ENCODE results near the gene CYP4B1.
"Not testable (repeated sequence)": the region's sequence is repeated elsewhere in the genome, so short reads cannot be mapped to it uniquely, and the experiment has no call there.

The CYP4B1 gene

GRCh38 chr1:46830665-46831322 is 31.9 kb downstream of the CYP4B1 start:
- DNase-seq (ENCODE audit: extremely low read depth, insufficient read length): no peak
- Histone ChIP-seq H3K27me3 (replicated peaks; ENCODE audit: control insufficient read depth, insufficient read depth, low read length) (no peaks in the 10 kb centered on the region; the same call in 1 of the 2 replicates), H3K36me3 (ENCODE audit: control insufficient read depth, insufficient read depth, low read length) (no peaks in the 10 kb centered on the region), H3K4me3 (replicated peaks; ENCODE audit: low read depth, low read length) (no peak overlapping the region)
- TF ChIP-seq CTCF (IDR thresholded peaks at IDR 0.05; ENCODE audit: insufficient read depth, low read length, poor library complexity, severe bottlenecking): no peak

- H3K36me3 ChIP-seq (ENCODE audit: control insufficient read depth, insufficient read depth, low read length); DNase-seq (ENCODE audit: extremely low read depth, insufficient read length); H3K27me3 ChIP-seq (replicated peaks; ENCODE audit: control insufficient read depth, insufficient read depth, low read length); H3K4me3 ChIP-seq (replicated peaks; ENCODE audit: low read depth, low read length): not testable (repeated sequence)
These were observed 36.6 kb downstream of the CYP4B1 start for GRCh38 chr1:46835469-46835868.

GRCh38 chr1:46846386-46846785 is 47.5 kb downstream of the CYP4B1 start:
- H3K36me3 ChIP-seq (ENCODE audit: control insufficient read depth, insufficient read depth, low read length); H3K27me3 ChIP-seq (replicated peaks; ENCODE audit: control insufficient read depth, insufficient read depth, low read length); H3K4me3 ChIP-seq (replicated peaks; ENCODE audit: low read depth, low read length); DNase-seq (ENCODE audit: extremely low read depth, insufficient read length): not testable (repeated sequence)

DNA sequence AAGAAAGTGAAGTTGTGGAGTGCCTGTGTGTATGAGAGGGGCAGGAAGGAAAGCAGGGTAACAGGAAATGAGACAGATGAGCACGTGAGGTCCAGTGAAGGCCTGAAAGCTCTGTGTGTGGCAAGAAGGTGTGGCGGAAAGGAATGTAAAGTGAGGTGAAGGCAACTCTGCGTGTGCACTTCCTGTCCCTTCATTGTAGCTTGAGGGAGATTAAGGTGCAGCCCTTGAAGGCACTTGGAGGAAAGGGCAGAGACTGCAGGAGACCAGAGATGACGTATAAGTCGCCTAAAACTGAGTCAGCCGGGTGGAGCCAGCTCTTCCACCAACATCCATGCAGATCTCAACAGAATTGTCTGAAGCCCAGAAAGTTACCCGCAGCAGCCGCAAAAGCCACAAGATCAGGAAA is 58.8 kb downstream of the CYP4B1 start:
- not testable (repeated sequence) for H3K36me3 ChIP-seq (ENCODE audit: control insufficient read depth, insufficient read depth, low read length); H3K27me3 ChIP-seq (replicated peaks; ENCODE audit: control insufficient read depth, insufficient read depth, low read length); H3K4me3 ChIP-seq (replicated peaks; ENCODE audit: low read depth, low read length); DNase-seq (ENCODE audit: extremely low read depth, insufficient read length)

DNA sequence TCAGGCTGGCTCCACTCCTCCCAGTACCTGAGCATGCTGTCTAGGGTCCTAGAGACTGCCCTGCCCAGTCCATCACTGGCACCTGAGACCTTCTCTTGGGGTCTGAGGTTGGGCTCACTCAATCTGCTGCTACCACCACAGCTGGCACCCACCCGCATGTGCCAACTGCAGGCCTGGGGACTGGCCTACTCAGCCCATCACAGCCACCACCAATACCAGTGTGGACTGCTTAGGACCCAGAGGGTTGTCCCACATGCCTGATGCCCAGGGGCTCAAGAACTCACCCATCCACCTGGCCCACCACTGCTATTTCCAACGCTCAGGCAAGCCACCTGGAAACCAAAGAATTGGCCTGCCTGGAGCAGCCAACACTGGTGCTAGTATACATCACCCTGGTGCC is 63.5 kb downstream of the CYP4B1 start:
- TF ChIP-seq CTCF (IDR thresholded peaks at IDR 0.05; ENCODE audit: insufficient read depth, low read length, poor library complexity, severe bottlenecking): no peak
- no peak for DNase-seq (ENCODE audit: extremely low read depth, insufficient read length)
- Histone ChIP-seq H3K4me3 (replicated peaks; ENCODE audit: low read depth, low read length) (no peak overlapping the region), H3K27me3 (replicated peaks; ENCODE audit: control insufficient read depth, insufficient read depth, low read length) (no peaks in the 10 kb centered on the region), H3K36me3 (ENCODE audit: control insufficient read depth, insufficient read depth, low read length) (no peaks in the 10 kb centered on the region)
